Epithelial cell of prostate (primary cell): ENCODE data around the gene KRTAP5-11.
"Not testable (repeated sequence)": the region's sequence is repeated elsewhere in the genome, so short reads cannot be mapped to it uniquely, and the experiment has no call there.

Experiments used
- DNase-seq: peaks from one replicate; pipeline ENCODE4 v3.0.0-alpha.2; 2011; ENCODE audit warnings: low read depth, low spot score
- H3K27ac ChIP-seq: fragments of 450-650 bp; 2 replicates; pipeline ENCODE4 v1.5.1; 2017; ENCODE audit warnings: mild to moderate bottlenecking

The KRTAP5-11 gene

DNA sequence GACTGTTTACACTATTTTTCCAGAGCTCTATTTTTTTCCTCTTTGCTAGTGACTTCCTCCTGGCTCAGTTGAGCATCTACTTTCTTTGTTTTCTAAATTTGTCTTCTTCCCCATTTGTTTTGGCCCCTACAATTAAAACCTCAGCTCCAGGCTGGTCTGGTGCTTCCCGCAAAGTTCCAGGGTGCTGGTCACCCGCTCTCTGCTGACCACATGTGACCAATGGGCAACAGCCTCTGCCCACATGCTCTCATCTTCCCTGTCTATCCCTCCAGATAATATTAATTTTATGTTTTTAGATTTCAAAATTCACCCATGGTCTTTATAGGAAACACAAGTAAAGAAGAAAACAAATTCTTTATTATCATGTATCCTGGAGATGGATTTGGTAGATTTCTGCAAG lies 294 bp upstream of the KRTAP5-11 start:
- DNase-seq, H3K27ac ChIP-seq: not testable (repeated sequence)

- no peak for DNase-seq
Observed at GRCh38 chr11:71581826-71582225, 849 bp downstream of the KRTAP5-11 start.

GRCh38 chr11:71580057-71581003 lies 2.3 kb downstream of the KRTAP5-11 start:
- no peak for DNase-seq
- H3K27ac ChIP-seq = no peak overlapping the region

More at GRCh38 chr11:71581826-71582225, 849 bp downstream of the KRTAP5-11 start:
- no peak overlapping the region for H3K27ac ChIP-seq

GRCh38 chr11:71579513-71579912 lies 3.2 kb downstream of the KRTAP5-11 start:
- H3K27ac ChIP-seq, DNase-seq: not testable (repeated sequence)

- H3K27ac ChIP-seq = no peak overlapping the region
- no peak for DNase-seq
Observed at GRCh38 chr11:71577469-71578004, 5.1 kb downstream of the KRTAP5-11 start.

DNA sequence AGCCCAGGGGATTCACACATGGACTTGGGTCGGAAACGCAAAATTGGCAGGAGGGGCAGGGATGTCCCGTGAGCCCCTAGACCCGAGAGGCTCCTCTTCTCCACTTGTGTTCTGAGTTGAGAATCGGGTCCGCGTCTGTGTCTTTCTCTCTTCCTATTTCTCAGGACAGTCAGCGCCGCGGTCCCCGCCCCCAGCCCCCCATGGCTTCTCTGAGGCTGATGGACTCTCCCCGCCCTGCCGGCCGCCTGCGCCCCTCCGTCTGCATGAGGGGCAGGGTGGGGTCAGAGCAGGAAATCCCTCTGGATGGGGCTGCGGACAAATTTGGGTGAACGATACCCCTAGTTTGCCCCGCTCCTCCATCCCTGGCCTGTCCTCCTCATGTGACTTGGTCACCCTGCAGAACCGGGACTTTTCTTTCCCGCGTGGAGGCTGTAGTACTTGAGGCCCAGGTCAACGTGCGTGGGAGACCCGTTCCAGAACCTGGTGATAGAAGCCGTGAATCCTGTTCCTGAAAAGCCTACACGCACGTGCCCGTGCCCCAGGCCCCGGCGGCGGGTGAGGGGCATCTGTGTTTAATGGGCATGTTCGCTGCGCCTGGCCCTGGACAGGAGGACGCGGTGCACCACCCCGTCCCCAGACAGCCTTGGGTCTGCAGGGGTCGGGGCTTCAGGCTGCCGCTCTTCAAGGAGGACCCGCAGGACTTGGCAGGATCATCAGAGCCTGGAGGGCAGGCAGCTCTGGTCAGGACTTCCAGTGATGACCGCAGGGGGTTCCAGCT lies 5.8 kb downstream of the KRTAP5-11 start:
- H3K27ac ChIP-seq, DNase-seq: not testable (repeated sequence)

- no peak for DNase-seq
- no peak overlapping the region for H3K27ac ChIP-seq
Observed at GRCh38 chr11:71575723-71576424, 6.8 kb downstream of the KRTAP5-11 start.

DNA sequence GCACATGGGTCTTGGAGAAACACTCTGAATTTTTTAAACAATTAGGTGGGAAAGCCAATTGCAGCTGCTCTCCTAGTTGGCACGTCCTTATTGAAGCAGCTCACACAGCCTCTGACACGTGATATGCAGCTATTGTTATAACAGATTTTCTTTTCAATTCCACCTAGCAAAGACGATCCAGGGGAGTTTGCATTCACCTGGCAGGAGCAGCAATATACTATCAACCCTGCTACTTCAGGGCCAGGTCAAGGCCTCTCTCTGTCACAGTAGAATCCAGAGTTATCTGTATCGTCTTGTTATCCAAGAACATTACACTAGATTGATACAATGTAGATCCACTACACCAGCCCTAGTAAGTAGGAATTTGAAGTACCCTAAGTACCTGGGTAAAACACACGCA lies 8.3 kb downstream of the KRTAP5-11 start:
- no peak overlapping the region for H3K27ac ChIP-seq
- no peak for DNase-seq

DNA sequence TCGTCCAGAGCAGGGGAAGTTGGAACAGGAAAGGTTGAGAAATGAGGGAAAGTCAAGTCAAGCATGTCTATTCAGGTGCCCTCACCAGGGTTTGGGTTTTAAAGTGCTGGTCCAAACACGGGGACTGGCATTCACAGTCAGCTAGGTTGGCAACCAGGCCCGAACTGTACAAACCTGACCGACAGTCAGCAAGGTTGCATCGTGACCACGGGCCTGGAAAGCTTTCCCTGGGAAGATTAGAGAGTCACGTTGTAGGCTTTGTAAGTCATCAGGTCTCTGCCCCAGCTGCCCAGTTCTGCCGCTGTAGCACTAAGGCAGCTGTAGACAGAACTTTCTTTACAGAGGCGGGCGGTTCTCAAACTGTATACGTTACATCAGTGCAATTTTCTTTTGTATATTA lies 9.9 kb downstream of the KRTAP5-11 start:
- no peak for DNase-seq
- H3K27ac ChIP-seq = no peak overlapping the region

DNA sequence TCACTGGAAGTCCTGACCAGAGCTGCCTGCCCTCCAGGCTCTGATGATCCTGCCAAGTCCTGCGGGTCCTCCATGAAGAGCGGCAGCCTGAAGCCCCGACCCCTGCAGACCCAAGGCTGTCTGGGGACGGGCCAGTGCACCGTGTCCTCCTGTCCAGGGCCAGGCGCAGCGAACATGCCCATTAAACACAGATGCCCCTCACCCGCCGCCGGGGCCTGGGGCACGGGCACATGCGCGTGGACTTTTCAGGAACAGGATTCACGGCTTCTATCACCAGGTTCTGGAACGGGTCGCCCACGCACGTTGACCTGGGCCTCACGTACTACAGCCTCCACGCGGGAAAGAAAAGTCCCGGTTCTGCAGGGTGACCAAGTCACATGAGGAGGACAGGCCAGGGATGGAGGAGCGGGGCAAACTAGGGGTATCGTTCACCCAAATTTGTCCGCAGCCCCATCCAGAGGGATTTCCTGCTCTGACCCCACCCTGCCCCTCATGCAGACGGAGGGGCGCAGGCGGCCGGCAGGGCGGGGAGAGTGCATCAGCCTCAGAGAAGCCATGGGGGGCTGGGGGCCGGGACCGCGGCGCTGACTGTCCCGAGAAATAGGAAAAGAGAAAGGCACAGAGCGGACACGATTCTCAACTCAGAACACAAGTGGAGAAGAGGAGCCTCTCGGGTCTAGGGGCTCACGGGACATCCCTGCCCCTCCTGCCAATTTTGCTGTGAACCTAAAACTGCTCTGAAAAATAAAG lies 11.4 kb downstream of the KRTAP5-11 start:
- DNase-seq, H3K27ac ChIP-seq: not testable (repeated sequence)

DNA sequence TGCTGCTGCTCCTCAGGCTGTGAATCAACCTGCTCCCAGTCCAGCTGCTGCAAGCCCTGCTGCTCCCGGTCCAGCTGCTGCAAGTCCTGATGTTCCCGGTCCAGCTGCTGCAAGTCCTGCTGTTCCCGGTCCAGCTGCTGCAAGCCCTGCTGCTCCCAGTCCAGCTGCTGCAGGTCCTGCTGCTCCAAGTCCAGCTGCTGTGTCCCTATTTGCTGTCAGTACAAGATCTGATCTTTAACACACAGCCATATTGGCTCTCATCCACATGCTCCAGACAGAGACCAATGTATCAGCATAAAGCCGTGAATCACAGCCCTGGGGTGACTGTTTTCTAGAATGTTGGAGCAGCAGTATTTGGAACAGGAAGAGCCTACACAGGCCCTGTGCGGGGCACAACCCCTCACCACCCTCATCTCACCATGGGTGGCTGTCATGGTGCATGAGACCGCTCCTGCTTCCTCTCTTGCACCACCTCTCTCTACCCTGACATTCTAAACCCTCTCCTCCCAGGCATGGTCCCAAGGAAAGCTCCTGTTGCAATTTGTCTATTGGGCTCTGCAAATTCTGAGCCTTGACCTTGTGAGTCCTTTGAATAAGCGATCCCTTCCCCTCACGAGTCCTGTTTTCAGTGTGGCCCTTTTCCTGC lies 13.8 kb downstream of the KRTAP5-11 start:
- no peak for DNase-seq
- H3K27ac ChIP-seq = no peak overlapping the region

DNA sequence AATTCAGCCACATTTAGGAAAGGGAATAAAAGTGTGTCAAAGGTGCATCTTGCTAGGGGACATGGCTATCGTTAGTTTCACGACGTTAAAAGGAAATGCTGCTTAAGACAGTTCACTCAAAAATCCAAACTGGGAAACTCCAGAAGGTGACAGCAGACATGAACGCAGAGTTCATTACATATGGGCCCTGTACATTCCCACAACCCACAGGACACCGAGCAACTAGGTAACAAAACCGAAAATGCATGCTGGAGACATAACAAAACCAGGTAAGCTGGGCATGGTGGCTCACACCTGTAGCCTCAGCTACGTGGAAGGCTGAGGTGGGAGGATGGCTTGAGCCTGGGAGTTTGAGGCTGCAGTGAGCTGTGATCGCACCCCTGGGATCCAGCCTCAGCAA lies 15.0 kb downstream of the KRTAP5-11 start:
- DNase-seq, H3K27ac ChIP-seq: not testable (repeated sequence)

GRCh38 chr11:71566626-71567599 lies 15.8 kb downstream of the KRTAP5-11 start:
- H3K27ac ChIP-seq, DNase-seq: not testable (repeated sequence)

DNA sequence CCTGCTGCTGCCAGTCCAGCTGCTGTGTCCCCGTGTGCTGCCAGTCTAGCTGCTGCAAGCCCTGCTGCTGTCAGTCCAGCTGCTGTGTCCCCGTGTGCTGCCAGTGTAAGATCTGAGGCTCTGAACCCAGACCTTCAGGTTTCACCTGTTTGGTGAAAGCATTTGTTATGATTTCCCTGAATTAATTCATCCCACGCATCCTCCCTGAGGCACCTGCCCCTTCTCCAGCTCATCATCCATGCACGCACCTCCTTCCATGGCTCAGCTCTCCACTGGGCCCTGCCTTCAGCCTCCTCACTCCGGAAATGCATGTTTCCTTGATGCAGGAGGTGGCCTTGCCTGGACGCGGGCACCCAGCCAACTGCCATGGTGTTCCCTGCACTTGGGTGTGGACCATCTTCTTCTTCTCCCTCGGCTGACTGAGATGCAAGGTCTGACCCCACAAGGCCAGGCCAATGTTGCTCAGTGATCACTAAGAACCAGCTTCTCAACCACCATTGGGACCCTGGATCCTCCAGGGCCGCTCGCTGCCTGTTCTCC lies 16.5 kb downstream of the KRTAP5-11 start:
- no peak overlapping the region for H3K27ac ChIP-seq
- no peak for DNase-seq

GRCh38 chr11:71565263-71565662 lies 17.4 kb downstream of the KRTAP5-11 start, which contains the start of gene KRTAP5-10:
TSS of gene KRTAP5-10 (plus strand) at chr11:71565563. CDS start at chr11:71565588, 25 bp downstream.
- no peak for DNase-seq
- H3K27ac ChIP-seq = no peak within 1 kb of the TSS

- no peak overlapping the region for H3K27ac ChIP-seq
- DNase-seq = no peak
Observed at GRCh38 chr11:71564430-71564829, 18.2 kb downstream of the KRTAP5-11 start.

DNA sequence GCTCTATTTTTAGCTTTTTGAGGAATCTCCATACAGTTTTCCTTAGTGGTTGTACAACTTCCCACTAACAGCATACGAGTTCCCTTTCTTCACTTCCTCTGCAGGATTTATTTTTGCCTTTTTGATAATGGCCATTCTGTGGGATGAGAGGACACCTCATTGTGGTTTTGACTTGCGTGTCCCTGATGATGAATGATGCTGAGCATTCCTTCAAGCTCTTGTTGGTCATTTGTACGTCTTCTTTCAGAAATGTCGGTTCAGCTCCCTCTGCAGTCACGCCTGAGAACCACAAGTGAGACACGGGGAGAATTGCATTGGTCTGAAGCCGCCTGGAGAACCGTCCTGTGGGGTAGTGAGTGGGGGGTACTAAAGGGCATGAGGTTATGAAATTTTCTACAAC lies 19.3 kb downstream of the KRTAP5-11 start:
- H3K27ac ChIP-seq = no peak overlapping the region
- DNase-seq = peak; percentile 10

GRCh38 chr11:71562120-71562519 lies 20.6 kb downstream of the KRTAP5-11 start:
- H3K27ac ChIP-seq = no peak overlapping the region
- DNase-seq = no peak
